Upper lobe of left lung (tissue), 4 donors: Measurements from ENCODE around the gene FLCN.

Experiments
- CTCF ChIP-seq, 6 experiments: fragments of 450-650 bp in 4 of 6; fragments of 200-600 bp in 2 of 6; sonication (generic) in 2 of 6; IDR thresholded peaks; one replicate each; pipeline ENCODE4 v1.5.1; 2016 to 2019; ENCODE audit warnings: antibody characterized with exemption in 6 of 6
- EP300 ChIP-seq, 4 donors: sonication (generic); formaldehyde crosslinking; IDR thresholded peaks; one replicate each; pipeline ENCODE4 v1.5.1; 2017; ENCODE audit warnings: antibody characterized with exemption in 4 of 4, control low read depth in 2 of 4
- POLR2A ChIP-seq, 4 donors: fragments of 450-650 bp; IDR thresholded peaks; one replicate each; pipeline ENCODE4 v1.5.1; 2016 to 2017; ENCODE audit warnings: antibody characterized with exemption in 4 of 4, mild to moderate bottlenecking in 2 of 4
- POLR2AphosphoS5 ChIP-seq, 2 donors: sonication (generic); formaldehyde crosslinking; IDR thresholded peaks; one replicate each; pipeline ENCODE4 v1.5.1; 2017; ENCODE audit warnings: antibody characterized with exemption in 2 of 2

GRCh38 chr17:17243163-17243562 lies 6.2 kb upstream of the FLCN start:
- TF ChIP-seq CTCF (IDR thresholded peaks at IDR 0.05) (no peak), POLR2AphosphoS5 (IDR thresholded peaks at IDR 0.05) (no peak), POLR2A (IDR thresholded peaks at IDR 0.05) (no peak), EP300 (IDR thresholded peaks at IDR 0.05) (no peak)
